ENCODE results near the gene CDC42BPA. TPM values are rescaled to one million over a fixed set of nuclear protein-coding genes. Genes with fewer than 3 reads are reported as not detected.
"Not testable (repeated sequence)": the region's sequence is repeated elsewhere in the genome, so short reads cannot be mapped to it uniquely, and the experiment has no call there.

The CDC42BPA gene
- total RNA-seq, 1 donor from 2014 or later: 55.2 TPM

- DNase-seq: no peak
These were observed 63.1 kb downstream of the CDC42BPA start for GRCh38 chr1:227255086-227255732.

GRCh38 chr1:227253065-227253464, 65.2 kb downstream of the CDC42BPA start:
- no peak for DNase-seq

DNA sequence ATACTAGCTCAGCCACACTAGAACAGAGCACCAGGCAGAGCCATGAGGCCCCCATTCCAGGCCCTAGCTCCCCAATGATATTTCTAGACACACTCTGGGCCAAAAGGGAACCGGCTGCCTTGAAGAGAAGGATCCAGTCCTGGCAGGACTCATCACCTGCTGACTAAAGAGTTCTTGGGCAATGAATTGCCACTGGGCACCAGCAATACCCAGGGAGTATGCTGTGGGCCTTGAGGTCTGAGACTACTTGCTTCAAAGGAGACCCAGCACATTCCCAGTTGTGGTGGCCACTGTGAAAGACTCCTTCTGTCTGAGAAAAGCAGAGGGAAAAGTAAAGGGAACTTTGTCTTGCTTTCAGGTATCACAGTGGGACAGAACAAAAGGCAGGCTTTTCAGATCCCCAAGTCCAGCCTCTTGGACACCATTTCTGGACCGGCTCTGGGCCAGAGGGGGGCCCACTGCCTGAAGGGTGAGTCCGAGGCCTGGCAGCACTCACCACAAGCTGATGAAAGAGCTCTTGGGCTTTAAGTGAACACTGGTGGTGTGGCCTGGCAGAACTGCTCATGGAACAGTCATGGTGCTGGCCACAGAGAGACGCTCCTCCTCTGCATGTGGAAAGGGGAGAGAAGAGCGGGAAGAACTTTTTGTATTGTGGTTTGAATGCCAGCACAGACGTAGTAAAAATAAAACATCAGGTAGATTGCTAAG, 72.5 kb downstream of the CDC42BPA start:
- DNase-seq: no peak

DNA sequence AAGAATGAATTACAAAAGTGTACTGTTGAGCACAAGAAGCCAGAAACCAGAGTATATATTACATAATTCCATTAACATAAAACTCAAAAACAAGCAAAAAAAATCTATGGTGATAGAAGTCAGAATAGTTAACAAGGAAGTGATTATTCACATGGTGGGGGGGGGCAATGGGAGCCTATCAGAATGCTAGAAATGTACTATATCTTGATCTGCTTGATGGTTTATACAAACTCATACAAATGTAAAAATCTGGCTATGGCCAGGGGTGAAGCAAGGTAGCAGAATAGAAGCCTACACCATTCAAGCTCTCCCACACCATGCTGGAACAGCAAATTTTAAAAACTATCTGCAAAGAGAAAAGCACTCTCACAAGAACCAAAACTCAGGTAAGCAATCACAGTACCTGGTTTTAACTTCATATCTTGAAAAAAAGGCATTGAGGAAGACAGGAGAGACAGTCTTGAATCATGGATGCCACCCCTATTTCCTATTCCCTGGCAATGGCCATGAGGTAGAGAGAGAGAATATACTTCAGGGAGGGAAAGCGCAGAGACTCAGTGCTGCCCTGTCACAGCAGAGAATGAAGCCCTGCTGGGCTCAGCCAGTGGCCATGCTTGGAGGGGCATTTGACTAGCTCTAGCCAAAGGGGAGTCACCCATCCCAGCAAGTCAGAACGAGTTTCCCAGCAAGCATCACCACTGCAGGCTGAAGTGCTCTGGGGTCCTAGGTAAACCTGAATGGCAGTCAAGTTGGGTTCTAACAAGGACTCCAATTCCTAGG, 73.8 kb downstream of the CDC42BPA start:
- DNase-seq: no peak

GRCh38 chr1:227242811-227243682, 75.2 kb downstream of the CDC42BPA start:
- DNase-seq: no peak

DNA sequence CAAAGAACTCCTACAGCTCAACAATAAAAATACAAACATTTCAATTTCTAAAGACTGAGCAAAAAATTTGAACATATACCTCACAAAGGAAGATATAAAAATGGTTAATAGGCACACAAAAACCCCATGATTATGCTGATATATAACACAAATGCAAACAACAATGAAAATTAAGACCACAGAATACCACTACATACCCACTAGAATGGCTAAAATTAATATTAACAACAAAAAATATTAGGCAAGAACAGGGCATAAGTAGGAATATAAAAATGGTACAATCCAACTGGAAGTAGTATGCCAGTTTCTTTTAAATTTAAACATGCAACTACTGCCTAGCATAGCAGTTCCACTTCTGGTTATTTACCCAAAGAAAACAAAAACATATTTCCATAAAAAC, 77.3 kb downstream of the CDC42BPA start:
- DNase-seq: no peak

DNA sequence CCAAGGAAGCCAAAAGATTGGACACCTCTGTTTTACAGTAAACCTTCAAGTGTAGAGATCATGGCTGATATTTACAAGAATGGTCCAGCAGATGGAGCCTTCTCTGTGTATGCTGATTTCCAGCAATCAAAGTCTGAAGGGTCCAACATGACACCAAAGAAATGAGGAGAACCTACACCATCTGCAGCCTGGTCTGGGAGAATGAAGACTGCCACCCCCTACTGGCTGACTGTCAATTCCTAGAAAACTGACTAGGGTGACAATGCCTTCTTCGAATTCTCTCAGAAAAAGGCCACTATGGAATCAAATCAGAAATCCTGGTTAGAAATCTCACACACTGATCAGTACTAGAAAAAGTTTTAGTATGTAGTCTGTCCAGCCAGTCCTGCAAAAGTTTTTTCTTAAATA, 83.3 kb downstream of the CDC42BPA start:
- DNase-seq: peak; percentile 9

DNA sequence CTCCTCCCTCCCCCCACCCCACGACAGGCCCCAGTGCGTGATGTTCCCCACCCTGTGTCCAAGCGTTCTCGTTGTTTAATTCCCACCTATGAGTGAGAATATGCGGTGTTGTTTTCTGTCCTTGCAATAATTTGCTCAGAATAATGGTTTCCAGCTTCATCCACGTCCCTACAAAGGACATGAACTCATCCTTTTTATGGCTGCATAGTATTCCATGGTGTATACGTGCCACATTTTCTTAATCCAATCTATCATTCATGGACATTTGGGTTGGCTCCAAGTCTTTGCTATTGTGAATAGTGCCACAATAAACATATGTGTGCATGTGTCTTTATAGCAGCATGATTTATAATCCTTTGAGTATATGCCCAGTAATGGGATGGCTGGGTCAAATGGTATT, 87.2 kb downstream of the CDC42BPA start:
- not testable (repeated sequence) for DNase-seq

- no peak for DNase-seq
These were observed 90.1 kb downstream of the CDC42BPA start for GRCh38 chr1:227228201-227228600.

DNA sequence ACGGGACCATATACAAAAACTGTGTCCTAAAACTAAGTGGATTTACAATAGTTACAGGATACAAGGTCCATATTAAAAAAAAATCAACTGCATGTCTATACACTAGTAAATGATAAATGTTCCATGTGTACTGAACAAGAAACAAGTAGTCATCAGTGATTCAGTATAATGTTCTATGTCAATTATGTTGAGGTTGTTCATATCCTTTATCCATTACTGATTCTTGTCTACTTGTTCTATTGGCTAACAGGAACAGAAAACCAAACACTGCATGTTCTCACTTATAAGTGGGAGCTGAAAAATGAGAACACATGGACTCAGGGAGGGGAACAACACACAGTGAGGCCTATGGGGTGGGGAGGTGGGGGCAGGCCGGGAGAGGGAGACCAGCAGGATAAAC, 90.5 kb downstream of the CDC42BPA start:
- no peak for DNase-seq

DNA sequence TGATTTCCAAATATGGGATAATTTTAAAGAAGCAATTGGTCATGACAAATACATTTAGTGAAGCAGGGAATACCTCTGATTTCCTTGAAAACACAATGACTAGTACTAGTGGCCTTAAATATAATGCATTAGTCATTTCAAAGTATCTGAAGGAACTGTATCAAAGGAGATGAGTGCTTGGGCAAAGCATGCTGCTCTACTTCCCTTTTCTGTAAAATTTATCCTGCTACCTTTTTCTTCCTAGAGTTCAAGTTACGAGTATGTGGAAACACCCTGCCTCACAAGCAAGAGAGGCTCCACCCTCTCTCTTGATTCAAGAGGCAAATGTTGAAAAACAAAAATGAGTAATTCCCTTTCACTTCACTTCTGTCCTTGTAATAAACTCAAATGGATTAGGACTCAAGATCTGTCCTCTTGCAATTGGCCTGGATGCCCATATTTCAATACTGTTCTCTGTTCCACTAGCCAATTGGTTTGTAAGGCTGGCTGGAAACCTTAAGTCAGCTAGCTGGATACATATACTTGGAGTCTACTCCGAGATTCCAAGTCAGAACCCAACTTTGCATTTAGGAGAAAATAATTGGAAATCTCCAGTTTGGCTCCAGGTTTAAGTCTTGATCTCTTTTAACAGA, 92.5 kb downstream of the CDC42BPA start:
- DNase-seq: no peak

- DNase-seq: no peak
These were observed 95.0 kb downstream of the CDC42BPA start for GRCh38 chr1:227223171-227223806.

- DNase-seq: no peak
These were observed 98.5 kb downstream of the CDC42BPA start for GRCh38 chr1:227219715-227220292.

DNA sequence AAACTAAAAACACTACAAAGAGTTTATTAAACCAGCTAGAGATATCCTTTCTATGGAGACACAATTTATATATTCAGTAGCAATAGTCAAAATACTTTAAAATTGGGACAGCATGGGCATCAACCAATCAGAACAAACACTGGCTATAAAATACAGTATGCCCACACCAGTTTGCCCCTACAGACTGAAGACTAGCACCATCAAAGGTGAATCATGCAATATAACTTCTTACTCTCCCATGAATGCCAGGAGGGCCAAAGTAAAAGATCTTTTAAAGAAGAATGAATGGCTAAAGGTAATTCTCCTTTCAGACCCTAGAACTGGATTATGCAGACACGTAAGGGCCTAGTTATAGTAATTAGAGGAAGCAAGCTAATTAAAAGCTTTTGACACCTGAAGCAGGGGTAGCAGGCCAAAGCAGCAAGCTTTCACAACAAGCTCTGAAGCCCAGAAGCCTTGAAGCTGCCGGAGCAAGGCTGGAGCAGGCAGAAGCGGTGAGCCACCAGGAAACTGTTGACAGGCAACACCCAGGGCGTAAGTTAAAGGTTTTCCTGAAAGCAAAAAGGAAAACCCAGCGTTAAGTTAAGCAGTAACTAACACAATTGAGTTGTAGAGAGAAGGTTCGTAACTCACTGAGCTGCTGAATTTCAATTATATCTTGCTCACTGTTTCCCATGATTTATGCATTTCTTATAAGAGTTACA, 99.3 kb downstream of the CDC42BPA start:
- no peak for DNase-seq

DNA sequence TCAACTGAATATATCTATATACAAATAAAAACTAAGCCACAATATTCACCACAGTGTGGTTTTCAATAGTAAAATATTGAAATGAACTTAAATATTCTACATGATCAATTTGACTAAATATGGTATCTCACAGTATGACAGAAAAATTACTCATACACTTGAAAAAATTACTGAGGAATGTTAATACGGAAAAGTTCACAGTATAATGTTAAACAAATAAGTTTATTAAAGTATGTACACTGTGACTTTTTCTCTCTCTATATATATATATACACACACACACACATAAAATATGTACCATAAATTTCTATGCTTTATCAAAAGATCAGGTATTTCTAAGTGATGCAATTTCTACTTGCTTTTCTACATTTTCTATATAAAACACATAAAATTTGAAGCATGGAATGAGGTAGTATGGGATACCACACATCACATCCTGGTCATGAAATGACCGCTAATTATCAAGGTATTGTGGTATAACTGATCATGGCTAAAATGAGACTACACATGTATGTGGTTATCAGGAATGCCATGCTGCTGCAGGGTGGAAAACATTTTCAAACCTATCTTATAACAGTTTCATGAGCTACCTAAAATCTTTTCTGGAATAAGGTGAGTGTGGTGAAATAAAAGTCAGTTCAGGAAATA, 102.3 kb downstream of the CDC42BPA start:
- DNase-seq: no peak

DNA sequence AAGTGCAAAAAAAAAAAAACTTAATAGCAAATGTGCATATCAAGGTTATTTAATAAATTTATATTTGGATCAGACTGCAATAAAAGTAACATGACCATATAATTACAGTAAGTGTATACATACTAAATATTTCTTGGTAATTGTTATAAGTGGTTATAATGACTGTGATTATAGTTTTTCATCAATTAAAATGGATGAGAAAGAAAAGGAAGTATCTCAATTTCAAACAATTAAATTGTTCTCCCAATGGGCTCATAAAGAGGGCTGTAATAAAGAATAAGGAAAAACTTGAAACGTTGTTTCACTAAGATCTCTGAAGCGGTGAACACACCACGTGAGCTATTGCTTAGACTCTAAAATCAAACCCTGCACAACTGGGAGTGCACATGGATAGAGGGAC, 104.1 kb downstream of the CDC42BPA start:
- DNase-seq: no peak

DNA sequence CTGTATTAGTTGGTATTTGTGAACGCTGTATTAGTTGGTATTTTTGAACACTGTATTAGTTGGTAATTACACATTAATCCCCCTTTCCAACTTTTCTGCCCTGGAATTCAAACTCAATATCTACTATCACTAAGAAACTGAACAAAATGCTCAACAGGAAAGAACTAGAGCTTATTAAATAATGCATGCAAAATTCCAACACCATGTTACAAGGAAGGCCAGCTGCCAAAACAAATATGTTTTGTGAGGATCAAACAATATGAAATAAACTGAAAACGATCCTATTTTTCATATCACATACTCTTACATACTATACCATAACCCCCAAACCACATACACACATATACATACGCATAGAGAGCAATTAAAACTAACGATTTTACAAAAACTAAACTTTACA, 104.9 kb downstream of the CDC42BPA start:
- no peak for DNase-seq

GRCh38 chr1:227212164-227212563, 106.1 kb downstream of the CDC42BPA start:
- no peak for DNase-seq

GRCh38 chr1:227210604-227211003, 107.7 kb downstream of the CDC42BPA start:
- DNase-seq: no peak

DNA sequence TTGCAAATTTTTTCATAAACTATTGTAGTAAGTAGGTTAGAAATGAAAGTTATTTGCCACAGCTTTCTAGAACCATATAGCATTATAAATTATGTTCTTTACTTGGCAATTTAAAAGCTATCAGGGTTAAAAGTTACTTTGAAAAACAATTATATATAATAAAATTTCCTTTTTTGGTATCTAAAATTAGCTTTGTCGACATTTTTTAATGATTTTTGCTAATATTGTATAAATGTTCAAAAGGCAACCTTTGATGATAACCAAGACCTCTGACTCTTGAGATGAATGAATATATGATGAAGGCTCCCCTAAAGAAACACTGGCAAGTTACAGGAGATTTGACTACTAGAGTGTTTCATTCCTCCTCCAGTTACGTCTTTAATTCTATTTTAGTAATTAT, 121.2 kb downstream of the CDC42BPA start:
- DNase-seq: no peak
